Measurements from ENCODE around the gene PSTPIP1. TPM values are rescaled to one million over a fixed set of nuclear protein-coding genes. Genes with fewer than 3 reads are reported as not detected.

Gene PSTPIP1
- total RNA-seq, 1 experiment from 2014 or later = 1.5 TPM

GRCh38 chr15:77046704-77047412, 51.9 kb downstream of the PSTPIP1 start (continued):
- TF ChIP-seq STAT6 (CRISPR knock-in tag; conservative IDR thresholded peaks at IDR 0.05; ENCODE audit: low read depth) (no peak), ATF1 (CRISPR knock-in tag; IDR thresholded peaks at IDR 0.05) (no peak), ATF3 (CRISPR knock-in tag; conservative IDR thresholded peaks at IDR 0.05) (no peak), TP53 (CRISPR knock-in tag; IDR thresholded peaks at IDR 0.05) (no peak)

GRCh38 chr15:77048135-77048876, 53.4 kb downstream of the PSTPIP1 start:
- Mint-ChIP-seq H3K36me3 (peaks cover 28% of the 10 kb centered on the region), H3K27ac (no peak overlapping the region), H3K9me3 (no peaks in the 10 kb centered on the region), H3K27me3 (ENCODE audit: low read depth) (no peaks in the 10 kb centered on the region), H3K4me1 (0 out of 2 replicates have a peak, but pooled peaks cover 6% of the 10 kb centered on the region), H3K4me3 (no peak overlapping the region)
- no peak for DNase-seq (ENCODE audit: low spot score)
- CTCF ChIA-PET = no interaction called here
- ATAC-seq = no peak
- TF ChIP-seq TP53 (CRISPR knock-in tag; IDR thresholded peaks at IDR 0.05) = no peak
- no peak for TF ChIP-seq ETV6 (CRISPR knock-in tag; IDR thresholded peaks at IDR 0.05)
- no peak for TF ChIP-seq AR (CRISPR knock-in tag; IDR thresholded peaks at IDR 0.05)
- TF ChIP-seq HMGXB4 (CRISPR knock-in tag; IDR thresholded peaks at IDR 0.05) = no peak
- no peak for TF ChIP-seq IRF2 (CRISPR knock-in tag; IDR thresholded peaks at IDR 0.05; ENCODE audit: borderline replicate concordance, low read depth)
- TF ChIP-seq ELF4 (CRISPR knock-in tag; IDR thresholded peaks at IDR 0.05; ENCODE audit: low read depth) = no peak
- no peak for TF ChIP-seq PRRX2 (CRISPR knock-in tag; IDR thresholded peaks at IDR 0.05)
- TF ChIP-seq ZNF232 (CRISPR knock-in tag; IDR thresholded peaks at IDR 0.05) = no peak
- no peak for TF ChIP-seq NFATC4 (CRISPR knock-in tag; IDR thresholded peaks at IDR 0.05)
- no peak for TF ChIP-seq E2F5 (CRISPR knock-in tag; IDR thresholded peaks at IDR 0.05)
- TF ChIP-seq ZNF423 (CRISPR knock-in tag; IDR thresholded peaks at IDR 0.05) = no peak
- TF ChIP-seq NR1H2 (CRISPR knock-in tag; IDR thresholded peaks at IDR 0.05) = no peak
- no peak for TF ChIP-seq HMGA2 (CRISPR knock-in tag; IDR thresholded peaks at IDR 0.05)
- no peak for TF ChIP-seq KAT7 (CRISPR knock-in tag; IDR thresholded peaks at IDR 0.05; ENCODE audit: borderline replicate concordance)
- no peak for TF ChIP-seq STAT6 (CRISPR knock-in tag; conservative IDR thresholded peaks at IDR 0.05; ENCODE audit: low read depth)
- TF ChIP-seq FOXJ3 (CRISPR knock-in tag; IDR thresholded peaks at IDR 0.05; ENCODE audit: borderline replicate concordance) = no peak
- no peak for TF ChIP-seq JAZF1 (CRISPR knock-in tag; IDR thresholded peaks at IDR 0.05)
- TF ChIP-seq ZNF138 (CRISPR knock-in tag; conservative IDR thresholded peaks at IDR 0.05) = no peak
- no peak for TF ChIP-seq ZMAT4 (CRISPR knock-in tag; IDR thresholded peaks at IDR 0.05)
- POLR2A ChIA-PET = no interaction called here

Measured in WTC11 (cell line).